ENCODE results near the gene TNS3.
"Not testable (repeated sequence)": the region's sequence is repeated elsewhere in the genome, so short reads cannot be mapped to it uniquely, and the experiment has no call there.

TNS3 gene

GRCh38 chr7:47470567-47471357 is 111.1 kb downstream of the TNS3 start:
- Histone ChIP-seq H3K9me2 (replicated peaks; ENCODE audit: insufficient read depth, low read length) (no peaks in the 10 kb centered on the region), H3K4me2 (ENCODE audit: low read depth, low read length) (no peak overlapping the region), H3F3A (ENCODE audit: insufficient read depth, low read length) (peaks cover 27% of the 10 kb centered on the region), H3K4me3 (ENCODE audit: low read length) (no peak overlapping the region), H3K27ac (ENCODE audit: low read length) (no peak overlapping the region), H4K20me1 (ENCODE audit: insufficient read depth, low read length) (peaks cover 41% of the 10 kb centered on the region), H3K4me1 (ENCODE audit: low read length) (peaks cover 27% of the 10 kb centered on the region), H3K27me3 (replicated peaks; ENCODE audit: insufficient read depth, low read length) (no peaks in the 10 kb centered on the region), H3K36me3 (replicated peaks; ENCODE audit: insufficient read depth, low read length) (0 out of 2 replicates have a peak, but pooled peaks cover 9% of the 10 kb centered on the region), H3K79me2 (ENCODE audit: low read length) (peaks cover 100% of the 10 kb centered on the region), H3K9me3 (replicated peaks; ENCODE audit: insufficient read depth, low read length) (no peaks in the 10 kb centered on the region), H2AFZ (ENCODE audit: low read length) (no peak overlapping the region), H3K9ac (ENCODE audit: low read length) (no peak overlapping the region)
- TF ChIP-seq EZH2 (optimal IDR thresholded peaks at IDR 0.05; ENCODE audit: low read depth, low read length) = no peak
- TF ChIP-seq CTCF (IDR thresholded peaks at IDR 0.05; ENCODE audit: low read length) = no peak
- TF ChIP-seq EZH2phosphoT487 (IDR thresholded peaks at IDR 0.05; ENCODE audit: low read length) = no peak
- no peak for DNase-seq

DNA sequence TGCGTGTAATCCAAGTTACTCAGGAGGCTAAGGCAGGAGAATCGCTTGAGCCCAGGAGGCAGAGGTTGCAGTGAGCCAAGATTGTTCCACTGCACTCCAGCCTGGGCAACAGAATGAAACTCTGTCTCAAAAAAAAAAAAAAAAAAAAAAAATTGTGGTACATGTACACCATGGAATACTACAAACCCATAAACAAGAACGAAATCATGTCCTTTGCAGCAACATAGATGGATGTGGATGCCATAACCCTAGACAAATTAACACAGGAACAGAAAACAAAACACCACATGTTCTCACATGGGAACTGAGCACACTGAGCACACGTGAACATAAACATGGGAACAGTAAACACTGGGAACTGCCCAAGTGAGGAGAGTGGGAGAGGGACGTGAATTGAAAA is 112.1 kb downstream of the TNS3 start:
- not testable (repeated sequence) for H3K27ac ChIP-seq (ENCODE audit: low read length); H3K27me3 ChIP-seq (replicated peaks; ENCODE audit: insufficient read depth, low read length); H3K9me3 ChIP-seq (replicated peaks; ENCODE audit: insufficient read depth, low read length); H2AFZ ChIP-seq (ENCODE audit: low read length); H3K4me3 ChIP-seq (ENCODE audit: low read length); H3K9me2 ChIP-seq (replicated peaks; ENCODE audit: insufficient read depth, low read length); DNase-seq; H3K4me2 ChIP-seq (ENCODE audit: low read depth, low read length); H3K9ac ChIP-seq (ENCODE audit: low read length)
- Histone ChIP-seq H3K79me2 (ENCODE audit: low read length) (peaks cover 98% of the 10 kb centered on the region), H4K20me1 (ENCODE audit: insufficient read depth, low read length) (peaks cover 47% of the 10 kb centered on the region), H3K4me1 (ENCODE audit: low read length) (peaks cover 22% of the 10 kb centered on the region), H3F3A (ENCODE audit: insufficient read depth, low read length) (peaks cover 20% of the 10 kb centered on the region), H3K36me3 (replicated peaks; ENCODE audit: insufficient read depth, low read length) (peaks cover 13% of the 10 kb centered on the region; the same call in 1 of the 2 replicates)

DNA sequence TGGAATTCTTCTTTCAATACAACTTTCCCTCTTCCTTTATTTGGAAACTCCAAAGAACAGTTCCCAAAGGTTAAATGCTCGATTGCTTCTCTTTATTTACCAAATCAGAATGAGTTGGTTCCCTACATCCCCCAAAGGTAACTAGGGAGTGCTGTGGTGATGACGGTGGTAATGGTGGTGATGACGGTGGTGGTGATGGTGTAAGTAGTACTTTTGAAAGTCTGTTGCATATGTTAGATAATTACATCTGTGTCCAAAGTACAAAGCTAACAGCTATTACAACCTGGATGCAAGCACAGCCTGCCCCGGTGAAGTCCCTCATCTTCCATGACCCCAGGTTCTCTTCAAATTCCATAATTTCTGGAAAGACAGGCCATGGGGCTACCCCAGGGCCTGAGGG is 115.1 kb downstream of the TNS3 start:
- no peak for TF ChIP-seq EZH2phosphoT487 (IDR thresholded peaks at IDR 0.05; ENCODE audit: low read length)
- TF ChIP-seq CTCF (IDR thresholded peaks at IDR 0.05; ENCODE audit: low read length) = no peak
- no peak for TF ChIP-seq EZH2 (optimal IDR thresholded peaks at IDR 0.05; ENCODE audit: low read depth, low read length)
- H3K4me2 ChIP-seq (ENCODE audit: low read depth, low read length) = no peak overlapping the region

DNA sequence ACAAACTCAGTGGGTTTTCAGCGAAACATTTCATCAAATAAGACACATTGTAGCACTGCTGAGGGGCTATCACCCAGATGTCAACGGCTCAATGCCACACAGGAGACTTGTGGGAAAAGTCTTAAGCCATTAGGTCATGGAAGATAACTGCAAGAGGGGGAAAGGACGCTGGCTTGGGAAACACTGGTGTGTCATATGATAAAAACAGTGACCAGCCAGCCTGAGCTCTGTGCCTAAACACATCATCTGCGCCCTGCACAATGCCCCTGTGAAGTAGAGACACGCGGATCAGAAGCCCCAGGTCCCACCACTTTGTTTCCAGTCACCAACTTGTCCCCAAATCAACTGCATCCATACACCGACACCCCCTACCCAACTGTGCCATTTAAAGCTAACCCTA is 116.7 kb downstream of the TNS3 start:
- Histone ChIP-seq H3K9me3 (replicated peaks; ENCODE audit: insufficient read depth, low read length) (no peaks in the 10 kb centered on the region), H4K20me1 (ENCODE audit: insufficient read depth, low read length) (peaks cover 66% of the 10 kb centered on the region), H3K9me2 (replicated peaks; ENCODE audit: insufficient read depth, low read length) (no peaks in the 10 kb centered on the region), H3K4me1 (ENCODE audit: low read length) (no peaks in the 10 kb centered on the region), H3K4me2 (ENCODE audit: low read depth, low read length) (no peak overlapping the region), H3K27me3 (replicated peaks; ENCODE audit: insufficient read depth, low read length) (no peaks in the 10 kb centered on the region), H3K79me2 (ENCODE audit: low read length) (peaks cover 98% of the 10 kb centered on the region), H3K4me3 (ENCODE audit: low read length) (no peak overlapping the region), H3F3A (ENCODE audit: insufficient read depth, low read length) (no peaks in the 10 kb centered on the region), H2AFZ (ENCODE audit: low read length) (no peak overlapping the region), H3K27ac (ENCODE audit: low read length) (no peak overlapping the region), H3K9ac (ENCODE audit: low read length) (no peak overlapping the region), H3K36me3 (replicated peaks; ENCODE audit: insufficient read depth, low read length) (peaks cover 14% of the 10 kb centered on the region; the same call in 1 of the 2 replicates)
- TF ChIP-seq CTCF (IDR thresholded peaks at IDR 0.05; ENCODE audit: low read length) (no peak), EZH2 (optimal IDR thresholded peaks at IDR 0.05; ENCODE audit: low read depth, low read length) (no peak), EZH2phosphoT487 (IDR thresholded peaks at IDR 0.05; ENCODE audit: low read length) (no peak)
- no peak for DNase-seq

More for the DNA sequence above, 115.1 kb downstream of the TNS3 start:
- H2AFZ ChIP-seq (ENCODE audit: low read length) = no peak overlapping the region
- no peak overlapping the region for H3K9ac ChIP-seq (ENCODE audit: low read length)
- peaks cover 14% of the 10 kb centered on the region; the same call in 1 of the 2 replicates for H3K36me3 ChIP-seq (replicated peaks; ENCODE audit: insufficient read depth, low read length)
- peaks cover 63% of the 10 kb centered on the region for H4K20me1 ChIP-seq (ENCODE audit: insufficient read depth, low read length)
- H3K79me2 ChIP-seq (ENCODE audit: low read length) = peaks cover 98% of the 10 kb centered on the region
- no peak overlapping the region for H3K4me3 ChIP-seq (ENCODE audit: low read length)
- no peaks in the 10 kb centered on the region for H3K4me1 ChIP-seq (ENCODE audit: low read length)
- H3K27me3 ChIP-seq (replicated peaks; ENCODE audit: insufficient read depth, low read length) = no peaks in the 10 kb centered on the region
- H3F3A ChIP-seq (ENCODE audit: insufficient read depth, low read length) = no peaks in the 10 kb centered on the region
- H3K9me3 ChIP-seq (replicated peaks; ENCODE audit: insufficient read depth, low read length) = no peaks in the 10 kb centered on the region
- DNase-seq = no peak
- H3K9me2 ChIP-seq (replicated peaks; ENCODE audit: insufficient read depth, low read length) = no peaks in the 10 kb centered on the region
- no peak overlapping the region for H3K27ac ChIP-seq (ENCODE audit: low read length)
